ENCODE results near the gene DEFB121.

The DEFB121 gene

GRCh38 chr20:31355981-31356380 is 50.0 kb downstream of the DEFB121 start:
- no peak for DNase-seq

All from NCI-H1048 (cell line).